Measurements from ENCODE around the gene TSPAN32. TPM values are rescaled to one million over a fixed set of nuclear protein-coding genes. Genes with fewer than 3 reads are reported as not detected.
A peak's percentile ranks its signal among the peaks of the same experiment; 100 is the strongest.

Gene TSPAN32
- total RNA-seq, 1 donor from 2014 or later = not detected

DNA sequence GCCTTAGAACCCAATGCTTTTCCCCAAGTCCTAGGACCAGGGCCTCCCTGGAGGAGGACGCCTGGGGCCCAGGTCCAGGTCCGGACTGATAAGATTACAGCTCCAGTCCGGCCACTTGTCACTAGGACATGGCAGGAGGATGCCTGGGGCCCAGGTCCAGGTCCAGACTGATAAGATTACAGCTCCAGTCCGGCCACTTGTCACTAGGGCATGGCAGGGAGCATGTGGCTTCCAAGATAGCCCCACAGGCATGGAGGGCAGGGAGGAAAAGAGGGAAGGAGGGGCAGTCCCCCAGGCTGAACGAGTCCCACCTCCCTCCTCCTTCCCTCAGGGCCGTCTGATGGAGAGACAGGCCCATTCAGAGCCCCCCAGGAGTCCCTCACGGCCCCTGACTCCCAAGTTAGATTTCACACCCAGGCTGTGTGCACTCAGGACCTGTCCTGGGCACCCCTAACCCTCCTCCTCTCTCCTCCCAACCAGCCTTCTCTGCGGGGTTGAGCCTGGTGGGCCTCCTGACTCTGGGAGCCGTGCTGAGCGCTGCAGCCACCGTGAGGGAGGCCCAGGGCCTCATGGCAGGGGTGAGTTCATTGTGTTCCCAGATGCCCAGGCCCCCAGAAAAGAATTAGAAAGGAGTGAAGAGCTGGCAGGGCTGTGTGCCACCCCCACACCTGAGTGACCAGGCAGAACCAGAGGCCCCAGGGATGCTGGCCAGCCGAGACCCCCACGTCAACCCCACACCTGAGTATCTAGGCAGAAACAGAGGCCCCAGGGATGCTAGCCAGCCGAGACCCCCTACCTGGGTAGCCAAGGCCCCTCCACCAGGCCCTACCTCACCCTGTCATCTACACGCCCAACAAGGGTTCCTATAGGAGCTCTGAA is 2.1 kb downstream of the TSPAN32 start:
- H3K9me3 Mint-ChIP-seq (ENCODE audit: low read depth) = no peaks in the 10 kb centered on the region
- no peak for DNase-seq (ENCODE audit: low spot score)
- no peak overlapping the region for H3K4me3 Mint-ChIP-seq (ENCODE audit: unreplicated experiment)
- no peak overlapping the region for H3K27ac Mint-ChIP-seq (ENCODE audit: unreplicated experiment)
- H3K27me3 Mint-ChIP-seq (ENCODE audit: low read depth) = peaks cover 3% of the 10 kb centered on the region
- H3K4me1 Mint-ChIP-seq (ENCODE audit: low read depth) = peaks cover 13% of the 10 kb centered on the region
- no peaks in the 10 kb centered on the region for H3K36me3 Mint-ChIP-seq (ENCODE audit: low read depth)
- TF ChIP-seq, protein P1, sequence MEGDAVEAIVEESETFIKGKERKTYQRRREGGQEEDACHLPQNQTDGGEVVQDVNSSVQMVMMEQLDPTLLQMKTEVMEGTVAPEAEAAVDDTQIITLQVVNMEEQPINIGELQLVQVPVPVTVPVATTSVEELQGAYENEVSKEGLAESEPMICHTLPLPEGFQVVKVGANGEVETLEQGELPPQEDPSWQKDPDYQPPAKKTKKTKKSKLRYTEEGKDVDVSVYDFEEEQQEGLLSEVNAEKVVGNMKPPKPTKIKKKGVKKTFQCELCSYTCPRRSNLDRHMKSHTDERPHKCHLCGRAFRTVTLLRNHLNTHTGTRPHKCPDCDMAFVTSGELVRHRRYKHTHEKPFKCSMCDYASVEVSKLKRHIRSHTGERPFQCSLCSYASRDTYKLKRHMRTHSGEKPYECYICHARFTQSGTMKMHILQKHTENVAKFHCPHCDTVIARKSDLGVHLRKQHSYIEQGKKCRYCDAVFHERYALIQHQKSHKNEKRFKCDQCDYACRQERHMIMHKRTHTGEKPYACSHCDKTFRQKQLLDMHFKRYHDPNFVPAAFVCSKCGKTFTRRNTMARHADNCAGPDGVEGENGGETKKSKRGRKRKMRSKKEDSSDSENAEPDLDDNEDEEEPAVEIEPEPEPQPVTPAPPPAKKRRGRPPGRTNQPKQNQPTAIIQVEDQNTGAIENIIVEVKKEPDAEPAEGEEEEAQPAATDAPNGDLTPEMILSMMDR (IDR thresholded peaks at IDR 0.05) = no peak

DNA sequence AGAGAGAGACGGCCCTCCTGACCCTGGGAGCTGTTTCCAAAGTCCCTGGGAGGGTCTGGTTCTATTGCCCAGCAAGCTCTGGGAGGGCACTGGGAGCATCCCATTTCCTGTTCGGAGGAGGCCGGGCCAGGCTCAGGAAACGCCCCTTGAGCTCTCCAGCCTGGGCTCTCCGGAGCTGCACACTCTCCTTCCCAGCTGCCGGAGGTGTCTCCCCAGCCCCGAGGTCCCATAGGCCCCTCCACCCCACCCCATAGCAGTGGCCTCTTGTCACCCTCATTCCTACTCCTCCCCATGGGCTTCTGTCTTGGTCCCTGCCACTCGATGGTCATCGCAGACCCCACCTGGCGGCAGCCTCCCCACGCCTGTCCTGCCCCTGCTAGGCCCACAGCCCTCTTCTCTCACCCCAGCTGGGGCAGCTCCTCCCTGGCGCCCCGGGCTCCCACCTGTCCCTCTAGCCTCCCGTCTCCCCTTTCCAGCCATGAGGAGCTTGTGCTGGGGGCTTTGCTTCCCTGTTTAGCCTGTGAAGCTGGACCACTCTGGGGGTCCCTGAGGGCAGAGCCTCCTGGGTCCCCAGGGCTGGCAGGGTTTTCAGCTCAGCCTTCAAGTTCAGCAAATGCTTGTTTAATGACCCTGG is 2.8 kb downstream of the TSPAN32 start:
- H3K27ac Mint-ChIP-seq (ENCODE audit: unreplicated experiment) = no peak overlapping the region
- H3K9me3 Mint-ChIP-seq (ENCODE audit: low read depth) = no peaks in the 10 kb centered on the region
- TF ChIP-seq, protein P1 (IDR thresholded peaks at IDR 0.05) = no peak
- no peak for DNase-seq (ENCODE audit: low spot score)
- no peaks in the 10 kb centered on the region for H3K27me3 Mint-ChIP-seq (ENCODE audit: low read depth)
- H3K36me3 Mint-ChIP-seq (ENCODE audit: low read depth) = no peaks in the 10 kb centered on the region
- H3K4me1 Mint-ChIP-seq (ENCODE audit: low read depth) = peaks cover 13% of the 10 kb centered on the region
- H3K4me3 Mint-ChIP-seq (ENCODE audit: unreplicated experiment) = no peak overlapping the region

DNA sequence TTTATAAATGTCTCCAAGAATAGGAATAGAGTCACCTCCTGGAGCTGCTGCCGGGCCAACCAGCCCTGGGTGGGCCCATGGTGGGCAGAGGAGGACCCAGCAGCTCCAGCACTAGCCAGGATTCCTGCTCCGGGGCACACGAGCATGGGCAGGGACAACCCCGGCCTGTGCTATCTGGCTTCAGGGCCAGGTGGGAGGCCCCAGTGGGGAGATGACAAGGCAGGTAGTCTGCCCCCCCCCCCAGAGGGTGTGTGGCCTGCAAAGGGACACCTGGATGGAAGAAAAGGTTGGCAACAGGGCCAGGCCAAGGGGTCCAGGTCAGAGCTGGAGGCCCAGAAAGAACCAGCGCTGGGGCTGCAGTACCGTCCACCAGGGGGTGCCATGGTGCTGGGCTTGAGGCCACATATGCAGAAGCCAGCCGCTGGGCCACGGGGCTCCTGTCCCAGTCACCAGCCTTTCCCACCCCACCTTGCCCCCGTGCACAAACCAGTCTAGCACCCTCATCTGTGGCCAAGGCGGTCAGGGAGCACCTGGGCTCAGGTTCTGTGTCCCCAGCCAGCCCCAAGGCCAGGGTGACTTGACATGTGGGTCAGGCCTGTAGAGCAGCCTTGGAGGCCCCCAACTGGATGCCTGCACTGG is 3.4 kb downstream of the TSPAN32 start:
- TF ChIP-seq, protein P1 (IDR thresholded peaks at IDR 0.05) = peak; percentile 92
- H3K9me3 Mint-ChIP-seq (ENCODE audit: low read depth) = no peaks in the 10 kb centered on the region
- peaks cover 13% of the 10 kb centered on the region for H3K4me1 Mint-ChIP-seq (ENCODE audit: low read depth)
- no peaks in the 10 kb centered on the region for H3K36me3 Mint-ChIP-seq (ENCODE audit: low read depth)
- no peak overlapping the region for H3K4me3 Mint-ChIP-seq (ENCODE audit: unreplicated experiment)
- no peaks in the 10 kb centered on the region for H3K27me3 Mint-ChIP-seq (ENCODE audit: low read depth)
- H3K27ac Mint-ChIP-seq (ENCODE audit: unreplicated experiment) = no peak overlapping the region
- peak; percentile 93 for DNase-seq (ENCODE audit: low spot score)

DNA sequence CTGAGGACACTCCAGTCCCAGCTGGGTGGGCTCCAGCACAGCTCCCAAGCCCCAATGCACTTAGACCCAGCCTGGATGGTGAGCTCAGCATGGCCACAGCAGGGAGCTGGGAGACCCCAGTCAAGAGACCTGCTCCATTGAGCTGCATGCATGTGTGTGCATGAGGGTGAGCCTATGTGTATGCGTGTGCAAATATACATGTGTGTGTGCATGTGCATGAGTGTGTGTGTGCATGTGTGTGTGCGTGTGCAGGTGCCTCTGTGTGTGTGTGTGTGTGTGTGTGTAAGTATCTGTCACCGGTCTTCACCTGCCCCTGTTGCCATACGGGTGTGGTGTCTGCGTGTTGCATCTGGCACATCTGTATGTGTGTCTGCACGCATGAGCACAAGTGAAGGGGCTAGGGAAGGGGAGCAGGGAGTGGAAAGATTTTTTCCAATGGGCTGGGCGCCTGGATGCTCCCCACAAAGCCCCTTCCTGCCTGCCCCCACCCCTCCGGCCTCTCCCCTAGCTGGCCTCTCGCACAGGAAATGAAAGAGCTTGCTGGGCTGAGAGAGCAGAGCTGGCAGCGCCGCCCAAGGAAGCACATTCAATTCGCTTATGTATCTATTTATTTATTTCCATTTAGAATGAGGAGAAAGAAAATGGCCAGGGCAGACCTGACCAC is 4.1 kb downstream of the TSPAN32 start:
- DNase-seq (ENCODE audit: low spot score) = peak; percentile 41
- peaks cover 13% of the 10 kb centered on the region for H3K4me1 Mint-ChIP-seq (ENCODE audit: low read depth)
- no peaks in the 10 kb centered on the region for H3K9me3 Mint-ChIP-seq (ENCODE audit: low read depth)
- H3K36me3 Mint-ChIP-seq (ENCODE audit: low read depth) = no peaks in the 10 kb centered on the region
- H3K27me3 Mint-ChIP-seq (ENCODE audit: low read depth) = no peaks in the 10 kb centered on the region
- H3K4me3 Mint-ChIP-seq (ENCODE audit: unreplicated experiment) = peak overlapping the region; percentile 45
- H3K27ac Mint-ChIP-seq (ENCODE audit: unreplicated experiment) = peak overlapping the region; percentile 99
- TF ChIP-seq, protein P1 (IDR thresholded peaks at IDR 0.05) = no peak

DNA sequence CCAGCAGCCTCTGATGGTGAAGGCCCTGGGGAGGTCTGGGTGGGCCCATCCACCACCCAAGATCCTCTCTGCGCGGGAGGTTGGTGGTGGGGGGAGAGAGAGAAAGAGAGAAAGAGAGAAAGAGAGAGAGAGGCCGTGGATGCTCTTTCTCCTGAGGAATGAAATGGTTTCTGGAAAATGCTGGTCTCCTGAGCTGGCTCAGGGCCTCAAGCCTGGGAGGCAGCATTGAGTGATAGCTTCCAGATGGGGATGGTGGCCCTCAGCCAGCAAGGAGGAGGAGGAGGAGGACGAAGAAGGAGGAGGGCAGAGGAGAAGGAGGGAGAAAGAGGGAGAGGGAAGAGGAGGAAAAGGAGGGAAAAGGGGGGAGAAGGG is 4.6 kb downstream of the TSPAN32 start:
- Mint-ChIP-seq H3K27me3 (ENCODE audit: low read depth) (no peaks in the 10 kb centered on the region), H3K36me3 (ENCODE audit: low read depth) (no peaks in the 10 kb centered on the region), H3K9me3 (ENCODE audit: low read depth) (no peaks in the 10 kb centered on the region), H3K27ac (ENCODE audit: unreplicated experiment) (peak overlapping the region; percentile 99), H3K4me1 (ENCODE audit: low read depth) (peaks cover 13% of the 10 kb centered on the region), H3K4me3 (ENCODE audit: unreplicated experiment) (peak overlapping the region; percentile 45)
- TF ChIP-seq, protein P1 (IDR thresholded peaks at IDR 0.05) = no peak
- DNase-seq (ENCODE audit: low spot score) = no peak
